HG03135 (cell line): ENCODE measurements around the gene LRRC56.

Experiments
- ATAC-seq: cut with Tn5 transposase; IDR thresholded peaks from one replicate; pipeline ENCODE4 v1.9.1; 2021; ENCODE audit warnings: mild to moderate bottlenecking, moderate library complexity; ENCODE audit not compliant: unreplicated experiment

The LRRC56 gene

GRCh38 chr11:537622-538430 lies 499 bp downstream of the LRRC56 start:
- no peak for ATAC-seq

GRCh38 chr11:538431-539051 lies 1.2 kb downstream of the LRRC56 start:
- no peak for ATAC-seq

GRCh38 chr11:539971-540481 lies 2.7 kb downstream of the LRRC56 start:
- ATAC-seq = no peak

- no peak for ATAC-seq
These were observed 3.5 kb downstream of the LRRC56 start for GRCh38 chr11:540583-541432.

- no peak for ATAC-seq
These were observed 4.1 kb downstream of the LRRC56 start for GRCh38 chr11:541433-541885.

GRCh38 chr11:544817-545166 lies 7.5 kb downstream of the LRRC56 start:
- ATAC-seq = no peak

GRCh38 chr11:545171-545570 lies 7.8 kb downstream of the LRRC56 start:
- no peak for ATAC-seq

- ATAC-seq = no peak
These were observed 11.6 kb downstream of the LRRC56 start for GRCh38 chr11:548700-549603.

GRCh38 chr11:550021-550745 lies 12.9 kb downstream of the LRRC56 start:
- ATAC-seq = no peak

GRCh38 chr11:550746-551085 lies 13.4 kb downstream of the LRRC56 start:
- no peak for ATAC-seq

- no peak for ATAC-seq
These were observed 13.8 kb downstream of the LRRC56 start for GRCh38 chr11:551131-551530.

- no peak for ATAC-seq
These were observed 14.3 kb downstream of the LRRC56 start for GRCh38 chr11:551596-551995.

GRCh38 chr11:553083-553987 lies 16.0 kb downstream of the LRRC56 start:
- ATAC-seq = no peak

- ATAC-seq = no peak
These were observed 16.6 kb downstream of the LRRC56 start for GRCh38 chr11:553988-554340.

- no peak for ATAC-seq
These were observed 17.3 kb downstream of the LRRC56 start for GRCh38 chr11:554428-555226.

- ATAC-seq = no peak
These were observed 18.0 kb downstream of the LRRC56 start for GRCh38 chr11:555227-555779.

- no peak for ATAC-seq
These were observed 18.7 kb downstream of the LRRC56 start for GRCh38 chr11:555780-556661.
